Measurements from ENCODE around the gene CCDC141. TPM values are rescaled to one million over a fixed set of nuclear protein-coding genes. Genes with fewer than 3 reads are reported as not detected.

CCDC141 gene
- total and polyA plus RNA-seq, 2 donors (not counting 3 experiments of a cell fraction or from before 2014, with no cell fraction given), result not detected

DNA sequence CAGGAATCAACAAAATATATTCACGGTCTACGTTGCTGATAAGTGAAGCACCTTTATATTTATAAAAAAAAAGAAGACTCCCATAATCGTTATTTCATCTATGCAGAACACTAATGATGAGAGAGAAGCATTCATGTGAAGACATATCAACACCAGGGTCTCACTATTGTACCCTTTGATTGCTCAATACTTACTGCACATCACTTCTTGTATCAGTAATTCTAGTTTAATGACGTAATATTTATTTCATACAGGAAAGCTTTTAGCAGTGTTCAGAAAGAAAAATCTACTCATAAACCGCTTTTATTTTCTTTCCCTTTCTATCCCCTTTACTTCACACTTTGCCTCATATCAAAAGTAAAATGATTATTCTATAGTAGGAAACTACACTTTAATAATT is 30.7 kb downstream of the CCDC141 start:
- POLR2A ChIA-PET, result no interaction called here
- no peak overlapping the region for H3K9ac ChIP-seq (replicated peaks; ENCODE audit: extremely low read depth, insufficient read depth, low read length)
- no peaks in the 10 kb centered on the region for H3K36me3 ChIP-seq (ENCODE audit: control insufficient read depth in 2 of 2, extremely low read depth in 1 of 2, insufficient read depth in 2 of 2, low read length in 2 of 2)
- no peaks in the 10 kb centered on the region for H3K9me3 ChIP-seq (replicated peaks; ENCODE audit: control insufficient read depth, insufficient read depth, low read length)
- no peak overlapping the region for H3K4me2 ChIP-seq (ENCODE audit: insufficient read depth, low read length)
- no peaks in the 10 kb centered on the region for H3K79me2 ChIP-seq (ENCODE audit: control insufficient read depth, insufficient read depth, low read length)
- CTCF ChIA-PET, result interaction anchor here (1.4 to 3.5 kb wide), 7 partner anchors 12 to 319 kb away, joined by 4 to 11 read pairs (median 8); no protein-coding TSS in a partner anchor
- DNase-seq (ENCODE audit: low read depth, low spot score) (no peak), FAIRE-seq (no peak)
- H3K4me3 ChIP-seq (replicated peaks in 1 of 3; ENCODE audit: insufficient read depth in 1 of 3, low read depth in 1 of 3, low read length in 3 of 3), result no peak overlapping the region
- H3K4me1 ChIP-seq (ENCODE audit: control insufficient read depth, extremely low read depth, insufficient read depth, low read length), result no peaks in the 10 kb centered on the region
- no peaks in the 10 kb centered on the region for H3K9me1 ChIP-seq (replicated peaks; ENCODE audit: control insufficient read depth, extremely low read depth, insufficient read depth, low read length)
- dilution Hi-C loops (cut with MboI; ENCODE audit: extremely low pct_ligation_motif_present, low sequenced_read_pairs), result no loop called here
- intact Hi-C loops (cut with micrococcal nuclease), result no loop called here
- H3K27me3 ChIP-seq (ENCODE audit: control insufficient read depth in 2 of 2, insufficient read depth in 2 of 2, low read length in 2 of 2), result no peaks in the 10 kb centered on the region
- no peak overlapping the region for H2AFZ ChIP-seq (ENCODE audit: low read depth, low read length)
- BruUV-seq (replicated peaks), result no TSS peak
- H4K20me1 ChIP-seq (replicated peaks; ENCODE audit: control insufficient read depth, extremely low read depth, insufficient read depth, low read length), result no peaks in the 10 kb centered on the region
- TF ChIP-seq, protein P1, sequence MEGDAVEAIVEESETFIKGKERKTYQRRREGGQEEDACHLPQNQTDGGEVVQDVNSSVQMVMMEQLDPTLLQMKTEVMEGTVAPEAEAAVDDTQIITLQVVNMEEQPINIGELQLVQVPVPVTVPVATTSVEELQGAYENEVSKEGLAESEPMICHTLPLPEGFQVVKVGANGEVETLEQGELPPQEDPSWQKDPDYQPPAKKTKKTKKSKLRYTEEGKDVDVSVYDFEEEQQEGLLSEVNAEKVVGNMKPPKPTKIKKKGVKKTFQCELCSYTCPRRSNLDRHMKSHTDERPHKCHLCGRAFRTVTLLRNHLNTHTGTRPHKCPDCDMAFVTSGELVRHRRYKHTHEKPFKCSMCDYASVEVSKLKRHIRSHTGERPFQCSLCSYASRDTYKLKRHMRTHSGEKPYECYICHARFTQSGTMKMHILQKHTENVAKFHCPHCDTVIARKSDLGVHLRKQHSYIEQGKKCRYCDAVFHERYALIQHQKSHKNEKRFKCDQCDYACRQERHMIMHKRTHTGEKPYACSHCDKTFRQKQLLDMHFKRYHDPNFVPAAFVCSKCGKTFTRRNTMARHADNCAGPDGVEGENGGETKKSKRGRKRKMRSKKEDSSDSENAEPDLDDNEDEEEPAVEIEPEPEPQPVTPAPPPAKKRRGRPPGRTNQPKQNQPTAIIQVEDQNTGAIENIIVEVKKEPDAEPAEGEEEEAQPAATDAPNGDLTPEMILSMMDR (IDR thresholded peaks at IDR 0.05; ENCODE audit: extremely low read depth in 1 of 2, insufficient read depth in 1 of 2, low read depth in 1 of 2, low read length in 2 of 2), result no peak
- TF ChIP-seq FOS (IDR thresholded peaks at IDR 0.05; ENCODE audit: borderline replicate concordance, insufficient read depth, low read length) (no peak), JUN (IDR thresholded peaks at IDR 0.05; ENCODE audit: borderline replicate concordance, insufficient read depth, insufficient read length, low read depth) (no peak), MYC (IDR thresholded peaks at IDR 0.05; ENCODE audit: low read depth, low read length) (no peak), POLR2A (IDR thresholded peaks at IDR 0.05; ENCODE audit: low read depth, low read length) (no peak), POLR2AphosphoS5 (IDR thresholded peaks at IDR 0.05; ENCODE audit: insufficient read depth, low read depth, low read length) (no peak), GATA2 (IDR thresholded peaks at IDR 0.05; ENCODE audit: insufficient read depth, insufficient read length, low read depth, low read length) (no peak), EZH2 (IDR thresholded peaks at IDR 0.05; ENCODE audit: borderline replicate concordance, low read depth, low read length, severe bottlenecking) (no peak)
- TF ChIP-seq, protein P2, sequence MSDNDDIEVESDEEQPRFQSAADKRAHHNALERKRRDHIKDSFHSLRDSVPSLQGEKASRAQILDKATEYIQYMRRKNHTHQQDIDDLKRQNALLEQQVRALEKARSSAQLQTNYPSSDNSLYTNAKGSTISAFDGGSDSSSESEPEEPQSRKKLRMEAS (IDR thresholded peaks at IDR 0.05; ENCODE audit: insufficient read depth, insufficient read length), result no peak
- no peak overlapping the region for H3K27ac ChIP-seq (ENCODE audit: insufficient read depth, low read depth, low read length)

All from endothelial cell of umbilical vein (primary cell).